PC-3 (cell line): ENCODE data around the gene PPP1R27. TPM values are rescaled to one million over a fixed set of nuclear protein-coding genes. Genes with fewer than 3 reads are reported as not detected.

Experiments
- ATAC-seq: fragments of 200-7000 bp; cut with Tn5 transposase; 2 replicates; pipeline ENCODE4 v1.9.1; 2020; ENCODE audit warnings: mild to moderate bottlenecking, moderate library complexity
- BruUV-seq: library from RNA; stranded (reverse); fragments of 400-500 nt; replicated peaks from 2 replicates; lab custom pipeline; 2021; lab: Mats Ljungman, UMichigan
- CTCF ChIA-PET: fragments of 300-600 bp; sonication (Branson Sonifier 250); formaldehyde crosslinking; loops from one replicate; lab custom pipeline; 2022; ENCODE audit warnings: antibody characterized with exemption; lab: Charles Lee
- POLR2A ChIA-PET: fragments of 300-600 bp; sonication (Branson Sonifier 250); formaldehyde crosslinking; loops from one replicate; lab custom pipeline; 2022; ENCODE audit warnings: antibody characterized with exemption; ENCODE audit not compliant: unreplicated experiment; lab: Charles Lee
- DNase-seq: peaks from one replicate; pipeline ENCODE4 v3.0.0-alpha.2; 2015
- H2AFZ ChIP-seq: fragments of 300-600 bp; sonication (generic); 2 replicates; pipeline ENCODE4 v1.6.0; 2016; ENCODE audit warnings: antibody characterized with exemption, low read length
- H3F3A ChIP-seq: fragments of 300-600 bp; sonication (generic); one replicate; pipeline ENCODE4 v1.6.0; 2017; ENCODE audit warnings: antibody characterized with exemption, low read length, control low read depth, mild to moderate bottlenecking; ENCODE audit not compliant: unreplicated experiment
- H3K27ac ChIP-seq: fragments of 300-600 bp; sonication (generic); 2 replicates; pipeline ENCODE4 v1.5.1; 2016; ENCODE audit warnings: mild to moderate bottlenecking, low read length
- H3K27me3 ChIP-seq: fragments of 300-600 bp; sonication (generic); 2 replicates; pipeline ENCODE4 v1.6.1; 2016; ENCODE audit warnings: low read length, mixed read lengths
- H3K36me3 ChIP-seq: fragments of 300-600 bp; sonication (generic); 2 replicates; pipeline ENCODE4 v1.6.1; 2016; ENCODE audit warnings: low read depth, mixed run types, low read length, mixed read lengths
- H3K4me1 ChIP-seq: fragments of 300-600 bp; sonication (generic); 2 replicates; pipeline ENCODE4 v1.5.1; 2016; ENCODE audit warnings: low read length; ENCODE audit not compliant: insufficient read depth
- H3K4me2 ChIP-seq: fragments of 300-600 bp; sonication (generic); 2 replicates; pipeline ENCODE4 v1.6.0; 2016; ENCODE audit warnings: low read length
- H3K4me3 ChIP-seq: fragments of 300-600 bp; sonication (generic); 2 replicates; pipeline ENCODE4 v1.5.1; 2016; ENCODE audit warnings: mild to moderate bottlenecking, low read length, mixed read lengths
- H3K79me2 ChIP-seq: fragments of 300-600 bp; sonication (generic); 2 replicates; pipeline ENCODE4 v1.6.1; 2017; ENCODE audit warnings: low read length, mixed read lengths
- H3K9ac ChIP-seq: fragments of 300-600 bp; sonication (generic); 2 replicates; pipeline ENCODE4 v1.6.0; 2016; ENCODE audit warnings: mild to moderate bottlenecking, low read length
- H3K9me2 ChIP-seq: fragments of 300-600 bp; sonication (generic); replicated peaks from 2 replicates; pipeline ENCODE4 v1.6.1; 2016; ENCODE audit warnings: mixed run types, low read length, mixed read lengths
- H3K9me3 ChIP-seq: fragments of 300-600 bp; sonication (generic); 2 replicates; pipeline ENCODE4 v1.6.1; 2016; ENCODE audit warnings: low read length, mixed read lengths
- H4K20me1 ChIP-seq: fragments of 300-600 bp; sonication (generic); 2 replicates; pipeline ENCODE4 v1.6.1; 2016; ENCODE audit warnings: low read length, mixed read lengths
- CTCF ChIP-seq: fragments of 300-600 bp; sonication (generic); conservative IDR thresholded peaks from 2 replicates; pipeline ENCODE4 v1.5.1; 2017; ENCODE audit warnings: antibody characterized with exemption, low read depth, mild to moderate bottlenecking, low read length
- EZH2 ChIP-seq: fragments of 300-600 bp; sonication (generic); IDR thresholded peaks from one replicate; pipeline ENCODE4 v1.6.1; 2017; ENCODE audit warnings: antibody characterized with exemption, mild to moderate bottlenecking, low read length; ENCODE audit not compliant: unreplicated experiment
- EZH2phosphoT487 ChIP-seq: fragments of 300-600 bp; sonication (generic); IDR thresholded peaks from 2 replicates; pipeline ENCODE4 v1.6.1; 2018; ENCODE audit warnings: mild to moderate bottlenecking, antibody characterized with exemption, low read length, borderline replicate concordance
- intact Hi-C: fragments of 100-400 bp; cut with micrococcal nuclease; formaldehyde crosslinking; loops from 2 replicates; pipeline ENCODE4 v1.9.0; 2023
- total RNA-seq: library from RNA; depleted of rRNA; stranded (reverse); fragments of >200 nt; gene quantifications from 2 replicates; pipeline ENCODE4 v1.2.3, GENCODE V29; 2014

Gene PPP1R27
- total RNA-seq, 1 experiment from 2014 or later: not detected

GRCh38 chr17:81813371-81813684 is 21.5 kb downstream of the PPP1R27 start:
- ChIA-PET CTCF (no interaction called here), POLR2A (no interaction called here)
- no peak for DNase-seq
- TF ChIP-seq EZH2phosphoT487 (no peak), CTCF (no peak), EZH2 (no peak)
- no TSS peak for BruUV-seq
- H3K4me2 ChIP-seq: no peak overlapping the region
- H3F3A ChIP-seq: no peaks in the 10 kb centered on the region
- H3K36me3 ChIP-seq: no peaks in the 10 kb centered on the region
- H3K4me1 ChIP-seq: peaks cover 10% of the 10 kb centered on the region
- intact Hi-C loops: no loop called here
- no peak overlapping the region for H3K4me3 ChIP-seq
- ATAC-seq: no peak
- H3K9me2 ChIP-seq: no peaks in the 10 kb centered on the region
- no peaks in the 10 kb centered on the region for H3K79me2 ChIP-seq
- no peak overlapping the region for H3K27ac ChIP-seq
- no peaks in the 10 kb centered on the region for H3K9me3 ChIP-seq
- no peaks in the 10 kb centered on the region for H4K20me1 ChIP-seq
- H3K9ac ChIP-seq: no peak overlapping the region
- no peak overlapping the region for H2AFZ ChIP-seq
- 0 out of 2 replicates have a peak, but pooled peaks cover 8% of the 10 kb centered on the region for H3K27me3 ChIP-seq

- Histone ChIP-seq H3K4me3 (no peak overlapping the region), H3K27me3 (0 out of 2 replicates have a peak, but pooled peaks cover 12% of the 10 kb centered on the region), H4K20me1 (no peaks in the 10 kb centered on the region), H3K79me2 (no peaks in the 10 kb centered on the region), H3F3A (no peaks in the 10 kb centered on the region), H3K27ac (no peak overlapping the region), H3K4me1 (peaks cover 10% of the 10 kb centered on the region), H3K9me2 (no peaks in the 10 kb centered on the region), H3K36me3 (no peaks in the 10 kb centered on the region), H3K9ac (no peak overlapping the region), H3K4me2 (no peak overlapping the region), H3K9me3 (no peaks in the 10 kb centered on the region), H2AFZ (no peak overlapping the region)
- intact Hi-C loops: no loop called here
- DNase-seq (no peak), ATAC-seq (no peak)
- ChIA-PET CTCF (no interaction called here), POLR2A (no interaction called here)
- no TSS peak for BruUV-seq
- TF ChIP-seq EZH2: no peak
- TF ChIP-seq CTCF: no peak
- TF ChIP-seq EZH2phosphoT487: no peak
Measured at GRCh38 chr17:81812571-81813370, 22.1 kb downstream of the PPP1R27 start.
